GM18502 (cell line): ENCODE measurements around the gene NGEF.

Experiments
- ATAC-seq: cut with Tn5 transposase; IDR thresholded peaks from one replicate; pipeline ENCODE4 v1.9.1; 2021; ENCODE audit warnings: mild to moderate bottlenecking; ENCODE audit not compliant: unreplicated experiment, poor library complexity

The NGEF gene

DNA sequence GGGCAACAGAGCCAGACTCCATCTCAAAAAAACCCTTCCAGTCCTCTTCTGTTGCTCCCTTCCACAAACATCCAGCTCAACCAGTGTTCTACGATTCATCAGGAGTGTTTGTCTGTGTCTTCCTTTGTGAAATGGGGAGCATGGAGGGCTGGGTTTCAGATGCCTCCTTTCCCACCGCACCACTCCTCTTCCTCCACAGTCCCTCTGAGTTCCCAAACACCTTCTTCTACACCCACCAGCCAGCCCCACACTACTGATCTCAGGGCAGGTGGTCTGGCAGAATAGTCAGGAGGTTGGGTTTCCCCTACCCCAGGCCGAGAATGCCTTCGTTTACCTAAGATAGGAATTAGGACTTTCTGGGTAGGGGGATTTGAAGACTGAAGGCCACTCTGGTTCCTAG is 36.9 kb downstream of the NGEF start:
- no peak for ATAC-seq

GRCh38 chr2:232974396-232974795 is 38.7 kb downstream of the NGEF start:
- ATAC-seq, result no peak

DNA sequence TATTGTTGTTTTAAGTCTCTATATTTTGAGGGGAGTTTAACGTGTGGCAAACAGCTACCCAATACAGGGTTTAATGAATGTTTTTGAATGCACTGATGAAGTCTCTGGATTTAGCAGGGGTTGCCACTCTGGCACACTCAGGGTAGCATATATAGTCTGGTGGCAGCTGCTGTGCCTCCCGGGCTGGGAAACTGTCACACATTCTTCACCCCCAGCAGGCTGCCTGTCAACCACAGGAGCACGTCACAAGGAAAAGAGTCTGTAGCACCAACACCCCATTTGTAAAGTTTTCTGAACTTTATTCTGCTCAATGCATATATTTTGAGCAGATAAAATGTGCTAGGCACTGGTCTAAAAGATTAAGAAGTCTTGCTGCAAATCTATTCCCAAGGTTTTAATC is 39.3 kb downstream of the NGEF start:
- ATAC-seq, result no peak

GRCh38 chr2:232973011-232973735 is 39.9 kb downstream of the NGEF start:
- ATAC-seq, result no peak

DNA sequence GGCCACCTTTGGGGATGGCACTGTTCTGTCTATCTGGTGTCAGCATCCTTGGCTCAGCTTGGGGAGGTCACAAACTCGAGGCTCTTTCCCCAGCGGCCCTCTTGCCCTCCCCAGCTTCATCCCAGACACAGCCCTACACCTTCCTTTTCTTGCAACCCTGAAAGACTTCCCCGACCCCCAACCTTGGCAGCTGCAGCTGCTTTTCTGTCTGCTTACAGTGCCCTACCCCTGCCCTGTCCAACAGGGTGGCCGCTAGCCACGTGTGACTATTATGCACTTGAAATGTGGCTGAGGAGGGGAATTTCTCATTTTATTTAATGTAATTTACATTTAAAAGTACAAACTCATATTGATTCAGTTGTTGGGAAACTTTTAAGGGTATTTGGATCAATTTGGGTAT is 41.3 kb downstream of the NGEF start:
- no peak for ATAC-seq

DNA sequence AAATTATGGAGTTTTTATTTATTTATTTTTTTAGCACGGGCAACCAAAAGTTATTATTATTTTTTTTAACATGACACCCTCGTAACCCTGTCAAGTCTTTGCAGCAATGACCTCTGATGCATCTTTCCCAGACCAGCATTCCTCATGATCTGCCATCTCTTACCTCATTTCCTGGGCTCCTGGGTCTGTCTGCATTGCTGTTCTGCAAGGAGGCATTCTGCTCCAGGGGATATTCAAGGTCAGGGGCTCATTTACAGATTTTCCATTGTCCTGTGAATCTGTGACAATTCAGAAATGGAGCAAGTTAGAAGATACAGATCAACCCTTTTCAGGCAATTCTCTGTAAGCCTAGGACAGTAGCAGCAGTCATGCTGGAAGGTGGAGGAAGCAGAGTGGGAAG is 43.0 kb downstream of the NGEF start:
- no peak for ATAC-seq

DNA sequence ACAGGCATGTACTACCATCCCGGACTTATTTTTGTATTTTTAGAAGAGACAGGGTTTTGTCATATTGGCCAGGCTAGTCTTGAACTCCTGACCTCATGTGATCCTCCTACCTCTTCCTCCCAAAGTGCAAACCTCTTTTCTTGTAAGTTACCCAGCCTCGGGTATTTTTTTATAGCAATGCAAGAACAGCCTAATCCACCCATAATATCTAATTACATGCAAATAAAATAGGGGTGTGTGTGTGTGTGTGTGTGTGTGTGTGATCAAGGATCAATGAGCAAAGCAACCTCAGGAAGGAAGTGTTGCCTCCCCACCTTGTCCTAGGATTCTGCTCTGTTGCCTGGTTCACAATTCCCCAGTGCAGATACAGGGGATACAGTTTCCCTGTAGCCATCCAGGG is 45.6 kb downstream of the NGEF start:
- ATAC-seq, result no peak

DNA sequence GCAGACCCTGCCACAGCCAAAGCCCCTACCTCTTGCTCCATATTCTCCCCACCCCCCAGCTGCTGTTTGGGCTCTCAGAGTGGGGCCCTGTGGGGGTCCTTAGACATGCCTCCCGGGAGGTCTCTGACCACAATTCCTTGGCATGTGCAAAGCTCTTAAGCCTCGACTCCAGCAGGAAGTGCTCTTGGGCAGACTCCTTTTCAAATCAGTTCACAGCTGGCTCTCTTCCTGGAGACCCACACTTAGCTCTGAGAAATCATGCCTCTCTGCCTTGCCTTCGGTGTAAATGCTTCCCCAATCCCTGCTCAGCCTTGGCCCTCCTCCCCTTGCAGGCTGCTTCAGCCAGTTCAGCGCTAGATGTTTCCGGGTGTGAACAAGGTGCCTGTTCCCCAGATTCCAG is 46.9 kb downstream of the NGEF start:
- no peak for ATAC-seq

GRCh38 chr2:232963913-232964312 is 49.1 kb downstream of the NGEF start:
- ATAC-seq, result no peak

- no peak for ATAC-seq
Measured at GRCh38 chr2:232960862-232961261, 52.2 kb downstream of the NGEF start.

DNA sequence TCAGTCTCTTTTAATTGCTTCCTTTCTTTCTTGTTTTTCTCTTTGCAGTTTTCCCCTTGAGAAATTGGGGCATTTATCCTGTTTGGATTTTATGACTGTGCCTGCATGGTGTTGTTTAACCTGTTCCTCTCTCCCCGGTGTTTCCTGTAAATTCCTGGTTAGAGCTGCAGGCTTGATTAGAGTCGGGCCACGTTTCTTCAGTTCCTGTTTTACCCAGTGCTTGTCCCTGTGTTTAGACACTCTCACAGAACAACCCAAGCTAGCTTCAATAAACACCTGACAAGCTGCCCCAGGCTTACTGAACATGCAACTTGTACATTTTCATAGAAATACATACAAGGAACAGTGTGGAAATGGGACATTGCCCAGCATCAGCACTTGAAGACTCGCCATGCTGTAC is 53.9 kb downstream of the NGEF start:
- ATAC-seq, result no peak

- no peak for ATAC-seq
Measured at GRCh38 chr2:232957657-232958090, 55.4 kb downstream of the NGEF start.

- no peak for ATAC-seq
Measured at GRCh38 chr2:232955856-232956255, 57.2 kb downstream of the NGEF start.

DNA sequence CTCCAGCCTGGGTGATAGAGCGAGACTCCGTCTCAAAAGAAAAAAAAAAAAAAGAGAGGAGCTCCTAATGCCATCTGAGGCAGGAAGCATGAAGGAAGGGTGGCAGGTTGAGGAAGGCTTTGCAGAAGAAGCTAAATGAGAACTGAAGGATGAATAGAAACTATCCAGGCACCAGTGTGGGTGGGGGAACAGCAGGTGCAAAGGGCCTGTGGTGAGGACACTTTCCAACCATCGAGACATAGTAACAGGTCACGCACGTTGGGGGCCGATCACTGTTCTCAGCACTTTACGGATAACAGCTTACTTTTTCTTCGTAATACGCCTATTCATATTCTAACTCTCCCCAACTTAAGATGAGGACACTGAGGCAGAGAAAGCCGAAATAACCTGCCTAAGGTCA is 58.4 kb downstream of the NGEF start:
- no peak for ATAC-seq

DNA sequence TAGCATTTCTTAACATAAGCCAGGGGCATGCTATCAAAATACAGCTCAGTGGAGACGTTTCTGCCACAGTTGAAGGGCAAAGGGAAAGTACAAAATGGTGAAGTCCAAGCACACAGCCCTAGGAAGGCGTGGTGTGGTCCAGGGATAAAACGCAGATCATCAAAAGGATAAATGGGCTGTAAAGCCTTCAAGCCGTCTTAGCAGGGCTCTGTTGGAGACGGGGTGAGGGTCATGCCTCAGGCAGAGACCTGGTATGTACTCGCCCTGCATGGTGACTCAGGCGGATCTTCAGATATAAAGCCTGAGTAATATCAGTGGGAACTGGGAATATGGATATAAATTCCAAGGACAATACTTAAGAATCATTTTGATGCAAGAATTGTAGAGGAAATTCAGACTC is 61.2 kb downstream of the NGEF start:
- ATAC-seq, result no peak

DNA sequence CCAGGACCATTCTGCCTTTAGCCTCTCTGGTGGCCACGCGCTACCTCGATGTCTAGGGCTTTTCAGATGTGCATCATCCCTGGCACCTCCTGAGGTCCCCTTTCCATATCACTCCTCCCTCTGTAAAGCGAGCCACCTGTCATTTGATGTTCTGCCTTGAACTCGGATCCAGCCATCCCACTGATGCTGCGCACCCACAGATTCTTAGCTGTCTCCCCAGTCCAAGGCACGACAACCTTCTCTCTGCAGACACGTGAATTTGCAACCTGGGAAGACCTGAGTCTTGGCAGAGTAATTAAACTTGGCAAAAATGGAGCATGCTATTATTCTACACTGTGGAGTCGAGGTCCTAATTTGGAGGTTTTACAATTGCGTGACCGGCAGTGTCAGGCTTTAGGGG is 61.9 kb downstream of the NGEF start:
- ATAC-seq, result no peak

- no peak for ATAC-seq
Measured at GRCh38 chr2:232950751-232951150, 62.3 kb downstream of the NGEF start.

DNA sequence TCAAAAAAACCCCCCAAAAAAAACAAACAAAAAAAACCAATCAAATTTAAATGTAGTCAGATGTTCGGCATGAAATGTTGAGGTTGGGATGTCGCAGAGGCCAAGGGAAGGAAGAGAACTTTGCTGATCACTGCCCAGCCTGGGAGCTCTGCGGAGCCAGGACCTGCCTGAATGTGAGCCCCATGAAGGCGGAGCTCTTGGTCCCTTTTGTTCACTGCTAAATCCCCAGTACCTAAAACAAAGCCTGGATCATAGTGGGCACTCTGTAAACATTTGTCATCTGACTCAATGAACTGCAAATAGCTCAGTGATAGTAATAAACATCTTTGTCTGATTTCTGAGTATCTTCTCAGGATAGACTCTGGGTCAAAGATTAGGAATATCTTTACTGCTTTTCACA is 64.0 kb downstream of the NGEF start:
- no peak for ATAC-seq

DNA sequence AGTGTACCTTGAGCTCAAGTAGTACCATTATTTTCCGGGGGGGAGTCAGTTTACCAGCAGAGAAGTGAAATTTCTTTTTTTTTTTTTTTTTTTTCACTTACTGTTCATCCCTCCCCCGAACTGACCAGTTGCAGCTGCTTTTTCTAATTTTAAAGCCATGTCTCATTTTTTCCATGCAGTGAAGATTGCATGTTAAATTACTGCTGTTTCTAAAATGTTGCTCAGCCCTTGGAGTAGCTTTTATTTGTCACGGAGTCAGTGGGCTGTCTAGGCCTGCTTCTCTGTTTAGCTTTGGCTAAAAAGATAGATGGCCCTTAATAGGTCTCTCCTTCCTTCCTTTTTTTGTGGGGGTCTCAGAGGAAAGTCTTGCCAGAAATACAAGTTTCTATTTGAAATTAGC is 70.2 kb downstream of the NGEF start:
- no peak for ATAC-seq

DNA sequence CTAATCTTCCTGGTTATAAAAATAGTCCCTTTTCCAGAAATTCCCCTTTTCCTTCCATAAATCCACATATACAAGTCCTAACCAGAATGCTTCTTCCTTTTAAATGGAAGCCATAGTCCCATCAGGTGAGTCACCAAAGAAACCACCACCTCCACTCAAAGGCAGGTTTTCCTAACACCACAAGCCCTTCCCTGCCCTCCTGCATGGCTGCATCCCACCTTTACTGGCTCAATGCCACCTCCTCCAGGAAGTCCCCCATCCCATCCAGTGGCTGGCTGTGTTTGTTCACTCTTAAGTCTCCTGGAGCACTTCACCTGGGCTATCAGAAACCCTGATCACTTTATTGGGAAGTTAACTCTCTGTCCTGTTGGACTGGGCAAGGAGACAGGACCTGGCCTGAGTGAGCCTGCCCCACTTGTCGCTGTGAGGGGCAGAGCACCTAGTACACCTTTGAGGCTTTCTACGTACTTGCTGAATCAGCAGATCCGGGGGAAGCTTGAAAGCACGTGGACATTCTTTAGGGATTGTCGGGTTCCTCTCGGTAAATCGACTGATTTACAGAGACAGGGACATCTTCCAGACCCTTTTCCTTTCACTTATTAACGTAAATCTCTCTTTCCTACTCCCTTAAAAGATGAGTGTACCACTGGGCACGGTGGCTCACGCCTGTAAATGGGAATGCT is 71.0 kb downstream of the NGEF start:
- ATAC-seq, result no peak

- no peak for ATAC-seq
Measured at GRCh38 chr2:232941400-232941799, 71.7 kb downstream of the NGEF start.

DNA sequence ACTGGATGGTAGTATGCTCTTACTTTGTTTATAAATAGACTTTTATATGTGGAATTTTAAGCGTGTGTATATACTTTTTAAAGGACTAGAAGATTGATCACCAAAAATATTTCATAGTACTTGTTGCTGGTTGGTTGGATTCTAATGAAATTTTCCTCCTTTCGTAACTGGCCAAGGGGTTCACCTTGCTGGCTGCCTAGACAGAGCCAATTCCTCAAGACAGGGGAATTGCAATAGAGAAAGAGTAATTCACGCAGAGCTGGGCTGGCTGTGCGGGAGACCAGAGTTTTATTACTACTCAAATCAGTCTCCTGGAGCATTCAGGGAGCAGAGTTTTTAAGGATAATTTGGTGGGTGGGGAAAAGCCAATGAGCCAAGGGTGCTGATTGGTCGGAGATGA is 72.3 kb downstream of the NGEF start:
- ATAC-seq, result no peak
